Body of pancreas (tissue), 4 donors: Measurements from ENCODE around the gene EED.

ENCODE experiments used
- POLR2A ChIP-seq, 3 donors: fragments of 450-650 bp; IDR thresholded peaks; one replicate each; pipeline ENCODE4 v1.6.1; 2016; ENCODE audit warnings: antibody characterized with exemption in 3 of 3, mild to moderate bottlenecking in 2 of 3
- TF ChIP-seq, protein P1 (sequence below), 7 experiments: fragments of 450-650 bp in 4 of 7; fragments of 200-600 bp in 3 of 7; sonication (generic) in 3 of 7; IDR thresholded peaks; one replicate each; pipeline ENCODE4 v1.5.1; 2016 to 2019; ENCODE audit warnings: antibody characterized with exemption in 7 of 7

- TF ChIP-seq, protein P1, sequence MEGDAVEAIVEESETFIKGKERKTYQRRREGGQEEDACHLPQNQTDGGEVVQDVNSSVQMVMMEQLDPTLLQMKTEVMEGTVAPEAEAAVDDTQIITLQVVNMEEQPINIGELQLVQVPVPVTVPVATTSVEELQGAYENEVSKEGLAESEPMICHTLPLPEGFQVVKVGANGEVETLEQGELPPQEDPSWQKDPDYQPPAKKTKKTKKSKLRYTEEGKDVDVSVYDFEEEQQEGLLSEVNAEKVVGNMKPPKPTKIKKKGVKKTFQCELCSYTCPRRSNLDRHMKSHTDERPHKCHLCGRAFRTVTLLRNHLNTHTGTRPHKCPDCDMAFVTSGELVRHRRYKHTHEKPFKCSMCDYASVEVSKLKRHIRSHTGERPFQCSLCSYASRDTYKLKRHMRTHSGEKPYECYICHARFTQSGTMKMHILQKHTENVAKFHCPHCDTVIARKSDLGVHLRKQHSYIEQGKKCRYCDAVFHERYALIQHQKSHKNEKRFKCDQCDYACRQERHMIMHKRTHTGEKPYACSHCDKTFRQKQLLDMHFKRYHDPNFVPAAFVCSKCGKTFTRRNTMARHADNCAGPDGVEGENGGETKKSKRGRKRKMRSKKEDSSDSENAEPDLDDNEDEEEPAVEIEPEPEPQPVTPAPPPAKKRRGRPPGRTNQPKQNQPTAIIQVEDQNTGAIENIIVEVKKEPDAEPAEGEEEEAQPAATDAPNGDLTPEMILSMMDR (IDR thresholded peaks at IDR 0.05): no peak
- no peak for TF ChIP-seq POLR2A (IDR thresholded peaks at IDR 0.05)
Observed at GRCh38 chr11:86265194-86265593, 20.6 kb downstream of the EED start.
